Glutamatergic neuron (in vitro differentiated cells): ENCODE measurements around the gene RASGRP3. TPM values are rescaled to one million over a fixed set of nuclear protein-coding genes. Genes with fewer than 3 reads are reported as not detected.

Experiments used
- DNase-seq: peaks from one replicate; pipeline ENCODE4 v3.0.0; 2022
- H3K27ac Mint-ChIP-seq: one replicate; pipeline ENCODE4 v1.8.0; 2020; ENCODE audit warnings: mild to moderate bottlenecking, mixed read lengths, inconsistent platforms; ENCODE audit not compliant: unreplicated experiment
- H3K27me3 Mint-ChIP-seq: one replicate; pipeline ENCODE4 v1.8.0; 2020; ENCODE audit warnings: mild to moderate bottlenecking, moderate library complexity, mixed read lengths, inconsistent platforms; ENCODE audit not compliant: unreplicated experiment
- H3K36me3 Mint-ChIP-seq: one replicate; pipeline ENCODE4 v1.8.0; 2020; ENCODE audit warnings: mild to moderate bottlenecking, mixed read lengths, inconsistent platforms; ENCODE audit not compliant: unreplicated experiment
- H3K4me1 Mint-ChIP-seq: one replicate; pipeline ENCODE4 v1.8.0; 2020; ENCODE audit warnings: mild to moderate bottlenecking, low read depth, mixed read lengths, inconsistent platforms; ENCODE audit not compliant: unreplicated experiment
- H3K4me3 Mint-ChIP-seq: one replicate; pipeline ENCODE4 v1.8.0; 2020; ENCODE audit warnings: mild to moderate bottlenecking, mixed read lengths, inconsistent platforms; ENCODE audit not compliant: unreplicated experiment
- H3K9me3 Mint-ChIP-seq: one replicate; pipeline ENCODE4 v1.8.0; 2020; ENCODE audit warnings: mild to moderate bottlenecking, moderate library complexity, mixed read lengths, inconsistent platforms; ENCODE audit not compliant: unreplicated experiment
- total RNA-seq: library from RNA; stranded (reverse); fragmentation: NEBNext Ultra II Directional; extraction: Animal tissue kit (Norgen Biotek cat#: 25700); gene quantifications from one replicate; pipeline ENCODE4 v1.2.1, GENCODE V29; 2021; ENCODE audit not compliant: unreplicated experiment
- TF ChIP-seq, protein P1 (sequence below): fragments of 200-600 bp; sonication (generic); IDR thresholded peaks from one replicate; pipeline ENCODE4 v1.5.0; 2021; ENCODE audit not compliant: partially characterized antibody, unreplicated experiment

RASGRP3 gene
- total RNA-seq, 1 donor from 2014 or later = not detected

DNA sequence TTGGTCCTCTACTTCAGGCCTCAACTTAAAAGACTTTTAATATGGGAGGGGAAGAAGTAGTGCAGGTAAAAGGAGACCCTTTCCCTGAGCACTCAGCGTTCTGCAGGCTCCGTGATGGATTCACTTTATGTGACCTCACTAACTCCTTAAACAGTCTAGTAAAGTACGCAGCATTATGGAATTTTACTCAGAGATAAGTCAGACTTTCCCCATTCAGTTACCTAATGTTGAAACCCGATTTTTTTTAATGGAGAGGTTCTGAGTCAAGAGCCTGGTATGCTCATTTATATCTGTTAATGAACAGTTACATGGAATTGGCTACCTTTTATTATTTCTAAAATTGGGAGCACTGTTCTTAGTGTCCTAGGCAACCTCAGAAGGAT lies 34.1 kb downstream of the RASGRP3 start:
- TF ChIP-seq, protein P1, sequence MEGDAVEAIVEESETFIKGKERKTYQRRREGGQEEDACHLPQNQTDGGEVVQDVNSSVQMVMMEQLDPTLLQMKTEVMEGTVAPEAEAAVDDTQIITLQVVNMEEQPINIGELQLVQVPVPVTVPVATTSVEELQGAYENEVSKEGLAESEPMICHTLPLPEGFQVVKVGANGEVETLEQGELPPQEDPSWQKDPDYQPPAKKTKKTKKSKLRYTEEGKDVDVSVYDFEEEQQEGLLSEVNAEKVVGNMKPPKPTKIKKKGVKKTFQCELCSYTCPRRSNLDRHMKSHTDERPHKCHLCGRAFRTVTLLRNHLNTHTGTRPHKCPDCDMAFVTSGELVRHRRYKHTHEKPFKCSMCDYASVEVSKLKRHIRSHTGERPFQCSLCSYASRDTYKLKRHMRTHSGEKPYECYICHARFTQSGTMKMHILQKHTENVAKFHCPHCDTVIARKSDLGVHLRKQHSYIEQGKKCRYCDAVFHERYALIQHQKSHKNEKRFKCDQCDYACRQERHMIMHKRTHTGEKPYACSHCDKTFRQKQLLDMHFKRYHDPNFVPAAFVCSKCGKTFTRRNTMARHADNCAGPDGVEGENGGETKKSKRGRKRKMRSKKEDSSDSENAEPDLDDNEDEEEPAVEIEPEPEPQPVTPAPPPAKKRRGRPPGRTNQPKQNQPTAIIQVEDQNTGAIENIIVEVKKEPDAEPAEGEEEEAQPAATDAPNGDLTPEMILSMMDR = no peak
- no peaks in the 10 kb centered on the region for H3K4me1 Mint-ChIP-seq
- DNase-seq = no peak
- H3K4me3 Mint-ChIP-seq = no peak overlapping the region
- H3K27ac Mint-ChIP-seq = no peak overlapping the region
- H3K27me3 Mint-ChIP-seq = no peaks in the 10 kb centered on the region
- no peaks in the 10 kb centered on the region for H3K36me3 Mint-ChIP-seq
- H3K9me3 Mint-ChIP-seq = no peaks in the 10 kb centered on the region

DNA sequence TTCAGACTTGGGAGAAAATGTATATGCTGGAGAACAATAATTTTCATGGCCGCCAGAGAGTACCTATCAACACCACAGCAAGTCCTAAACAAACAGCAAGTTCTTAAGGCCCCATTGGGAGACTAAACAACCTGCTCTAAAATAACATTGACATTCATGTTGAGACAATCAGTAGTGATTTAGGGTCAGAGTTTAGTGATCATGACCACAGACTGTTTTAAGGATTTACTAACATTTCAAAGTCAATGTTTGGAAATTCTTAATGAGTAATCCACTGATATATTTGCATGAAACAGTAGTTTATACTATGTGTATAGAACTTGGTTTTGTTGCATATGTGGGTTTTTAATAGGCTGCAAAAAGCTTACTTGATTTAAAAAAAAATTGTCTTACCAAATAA lies 34.7 kb downstream of the RASGRP3 start:
- Mint-ChIP-seq H3K4me3 (no peak overlapping the region), H3K4me1 (no peaks in the 10 kb centered on the region), H3K36me3 (no peaks in the 10 kb centered on the region), H3K9me3 (no peaks in the 10 kb centered on the region), H3K27ac (no peak overlapping the region), H3K27me3 (no peaks in the 10 kb centered on the region)
- DNase-seq = no peak
- TF ChIP-seq, protein P1 = no peak

DNA sequence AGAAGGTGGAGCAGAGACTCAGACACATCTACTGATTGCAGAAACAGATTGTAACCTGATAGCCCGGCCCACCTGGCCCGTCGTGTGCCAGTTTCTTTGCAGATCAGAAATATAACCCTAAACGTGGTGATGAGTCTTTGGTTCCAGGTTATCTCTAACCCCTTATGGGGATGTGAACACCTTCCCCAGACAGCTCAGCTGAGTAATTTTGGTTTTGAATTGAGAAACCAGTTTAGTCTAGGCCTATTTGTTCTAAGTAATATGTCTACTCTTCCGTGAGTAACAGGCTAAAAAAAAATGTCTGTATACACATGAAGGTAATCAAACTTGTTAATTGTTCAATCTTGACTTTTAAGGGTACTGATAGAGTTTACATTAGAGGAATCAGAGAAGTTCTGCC lies 35.7 kb downstream of the RASGRP3 start:
- no peaks in the 10 kb centered on the region for H3K36me3 Mint-ChIP-seq
- H3K4me3 Mint-ChIP-seq = no peak overlapping the region
- no peak overlapping the region for H3K27ac Mint-ChIP-seq
- no peaks in the 10 kb centered on the region for H3K9me3 Mint-ChIP-seq
- TF ChIP-seq, protein P1 = no peak
- no peak for DNase-seq
- no peaks in the 10 kb centered on the region for H3K4me1 Mint-ChIP-seq
- no peaks in the 10 kb centered on the region for H3K27me3 Mint-ChIP-seq

DNA sequence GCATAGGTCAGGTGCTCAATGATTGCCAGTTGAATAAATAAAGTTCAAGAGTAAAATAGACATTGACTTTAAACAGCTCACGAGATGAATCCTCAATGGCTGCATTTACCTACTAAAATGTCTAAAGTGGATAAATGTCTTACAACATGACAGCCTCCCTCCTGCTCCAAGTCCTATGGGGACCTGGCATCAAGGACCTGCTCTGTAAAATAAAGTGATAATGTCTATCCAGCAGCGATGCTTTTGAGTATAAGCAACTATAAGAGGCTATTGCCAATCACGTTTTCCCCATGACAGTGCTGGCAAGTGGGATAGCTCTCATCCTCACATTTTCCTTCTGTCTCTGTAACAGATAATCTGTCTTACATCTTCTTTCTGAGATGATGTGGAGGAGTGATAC lies 37.0 kb downstream of the RASGRP3 start:
- DNase-seq = no peak
- no peaks in the 10 kb centered on the region for H3K4me1 Mint-ChIP-seq
- H3K27ac Mint-ChIP-seq = no peak overlapping the region
- TF ChIP-seq, protein P1 = no peak
- no peaks in the 10 kb centered on the region for H3K9me3 Mint-ChIP-seq
- H3K36me3 Mint-ChIP-seq = no peaks in the 10 kb centered on the region
- no peak overlapping the region for H3K4me3 Mint-ChIP-seq
- H3K27me3 Mint-ChIP-seq = no peaks in the 10 kb centered on the region

DNA sequence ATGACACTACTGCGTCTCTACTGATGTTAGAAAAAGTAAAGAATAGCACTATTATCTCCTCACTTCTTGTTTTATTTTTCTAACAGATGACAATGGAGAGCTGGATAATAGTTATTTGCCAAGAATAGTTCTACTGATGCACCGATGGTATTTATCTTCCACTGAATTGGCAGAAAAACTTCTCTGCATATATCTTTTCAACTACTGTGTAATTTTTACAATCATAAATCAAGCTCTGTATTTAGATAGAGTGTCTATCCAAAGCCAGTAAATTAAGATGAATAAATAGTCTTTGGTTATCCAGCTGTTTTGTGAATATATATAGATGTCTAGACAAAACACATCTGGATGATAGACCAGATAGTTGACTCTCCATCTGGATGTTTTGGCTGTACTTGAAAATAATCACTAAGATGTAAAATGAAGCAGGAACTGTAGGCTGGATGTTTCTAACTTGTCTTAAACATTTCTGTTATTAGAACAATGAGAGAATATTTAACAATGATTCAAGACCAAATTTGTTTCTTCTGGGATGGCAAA lies 40.1 kb downstream of the RASGRP3 start:
- H3K4me1 Mint-ChIP-seq = no peaks in the 10 kb centered on the region
- no peak for DNase-seq
- no peak overlapping the region for H3K4me3 Mint-ChIP-seq
- no peaks in the 10 kb centered on the region for H3K9me3 Mint-ChIP-seq
- H3K27ac Mint-ChIP-seq = no peak overlapping the region
- no peaks in the 10 kb centered on the region for H3K36me3 Mint-ChIP-seq
- TF ChIP-seq, protein P1 = no peak
- H3K27me3 Mint-ChIP-seq = no peaks in the 10 kb centered on the region
